B cell (primary cell): ENCODE data around the gene ATXN1. TPM values are rescaled to one million over a fixed set of nuclear protein-coding genes. Genes with fewer than 3 reads are reported as not detected.

Experiments used
- ATAC-seq: fragments of 200-7000 bp; cut with Tn5 transposase; one replicate; pipeline ENCODE4 v1.10.0; 2021; ENCODE audit warnings: low read depth, mild to moderate bottlenecking, moderate number of reproducible peaks, moderate library complexity
- CTCF ChIA-PET: fragments of 350-600 bp; sonication (Branson Sonifier 250); formaldehyde crosslinking; loops from one replicate; lab custom pipeline; 2021; ENCODE audit warnings: antibody characterized with exemption, inconsistent platforms; lab: Charles Lee
- POLR2A ChIA-PET: fragments of 350-600 bp; sonication (Branson Sonifier 250); formaldehyde crosslinking; loops from one replicate; lab custom pipeline; 2021; ENCODE audit warnings: antibody characterized with exemption; lab: Charles Lee
- DNase-seq: peaks from one replicate; pipeline ENCODE4 v3.0.0; 2013
- H2AFZ ChIP-seq: 2 replicates; pipeline ENCODE4 v1.6.1; 2012; ENCODE audit warnings: mild to moderate bottlenecking, low read depth, low read length; ENCODE audit not compliant: insufficient read depth, poor library complexity, severe bottlenecking
- H3K27ac ChIP-seq, 2 donors: 1 replicate in 1 of 2; 2 replicates in 1 of 2; pipeline ENCODE4 v1.5.1; 2012 to 2013; ENCODE audit warnings: low read length in 2 of 2, mild to moderate bottlenecking in 2 of 2, moderate library complexity in 1 of 2
- H3K27me3 ChIP-seq, 4 experiments: fragments of 200-600 bp in 1 of 4; sonication (generic) in 1 of 4; replicated peaks in 1 of 4; 1 replicate in 2 of 4; 2 replicates in 2 of 4; pipeline versions ENCODE4 v1.6.1 to v1.7.0; 2013 to 2016; ENCODE audit warnings: low read length in 3 of 4, mild to moderate bottlenecking in 2 of 4, mixed read lengths in 1 of 4, moderate library complexity in 1 of 4; ENCODE audit not compliant: insufficient read depth in 4 of 4, control insufficient read depth in 3 of 4; ENCODE audit errors: control extremely low read depth in 1 of 4
- H3K36me3 ChIP-seq, 2 experiments: replicated peaks in 1 of 2; 1 replicate in 1 of 2; 2 replicates in 1 of 2; pipeline versions ENCODE4 v1.6.1 to v1.7.1; 2013; ENCODE audit warnings: low read length in 1 of 2; ENCODE audit not compliant: insufficient read depth in 2 of 2, control insufficient read depth in 1 of 2; ENCODE audit errors: control extremely low read depth in 1 of 2, extremely low read depth in 1 of 2
- H3K4me1 ChIP-seq, 2 donors: fragments of 200-600 bp in 1 of 2; sonication (generic) in 1 of 2; 1 replicate in 1 of 2; 2 replicates in 1 of 2; pipeline versions ENCODE4 v1.5.1 to v1.6.1; 2013 to 2017; ENCODE audit warnings: low read length in 2 of 2; ENCODE audit not compliant: control insufficient read depth in 2 of 2, insufficient read depth in 2 of 2
- H3K4me2 ChIP-seq: replicated peaks from 2 replicates; pipeline ENCODE3; 2012; ENCODE audit warnings: mild to moderate bottlenecking, low read depth, low read length; ENCODE audit not compliant: poor library complexity, severe bottlenecking
- H3K4me3 ChIP-seq, 5 experiments: fragments of 200-600 bp in 1 of 5; sonication (generic) in 1 of 5; 1 replicate in 3 of 5; 2 replicates in 2 of 5; pipeline versions ENCODE4 v1.5.1 to v1.7.0; 2011 to 2016; ENCODE audit warnings: low read length in 4 of 5, mild to moderate bottlenecking in 4 of 5, low read depth in 2 of 5, control low read depth in 1 of 5, moderate library complexity in 1 of 5; ENCODE audit not compliant: insufficient read depth in 1 of 5; ENCODE audit errors: control extremely low read depth in 1 of 5, extremely low read depth in 1 of 5
- H3K79me2 ChIP-seq: fragments of 200-600 bp; sonication (generic); one replicate; pipeline ENCODE4 v1.6.0; 2016; ENCODE audit warnings: low read length; ENCODE audit not compliant: control insufficient read depth, insufficient read depth
- H3K9ac ChIP-seq: fragments of 200-600 bp; sonication (generic); 2 replicates; pipeline ENCODE4 v1.6.1; 2017; ENCODE audit warnings: mild to moderate bottlenecking, low read length, moderate library complexity
- H3K9me3 ChIP-seq, 3 donors: one replicate each; pipeline versions ENCODE4 v1.6.1 to v1.7.1; 2013; ENCODE audit warnings: low read length in 2 of 3; ENCODE audit not compliant: control insufficient read depth in 2 of 3, insufficient read depth in 1 of 3; ENCODE audit errors: control extremely low read depth in 1 of 3
- H4K20me1 ChIP-seq: 2 replicates; pipeline ENCODE4 v1.6.0; 2012; ENCODE audit warnings: mild to moderate bottlenecking, low read length; ENCODE audit not compliant: insufficient read depth, control insufficient read depth, poor library complexity, severe bottlenecking
- H3K27ac Mint-ChIP-seq: one replicate; pipeline ENCODE4 v1.8.0; 2021; ENCODE audit warnings: mixed read lengths
- H3K27me3 Mint-ChIP-seq: one replicate; pipeline ENCODE4 v1.8.0; 2021; ENCODE audit warnings: mixed read lengths
- H3K4me1 Mint-ChIP-seq: one replicate; pipeline ENCODE4 v1.8.0; 2021; ENCODE audit warnings: mixed read lengths
- H3K4me3 Mint-ChIP-seq: one replicate; pipeline ENCODE4 v1.8.0; 2021; ENCODE audit warnings: mixed read lengths
- H3K9me3 Mint-ChIP-seq: one replicate; pipeline ENCODE4 v1.8.0; 2022; ENCODE audit warnings: mixed read lengths; ENCODE audit not compliant: insufficient read depth
- EZH2 ChIP-seq: IDR thresholded peaks from 2 replicates; pipeline ENCODE4 v1.6.1; 2012; ENCODE audit warnings: borderline replicate concordance, low read depth, mild to moderate bottlenecking, moderate library complexity, low read length; ENCODE audit not compliant: insufficient read depth, poor library complexity, severe bottlenecking
- WGBS: methylation state at CpG from one replicate; pipeline ENCODE4 v1.1.5; 2013; ENCODE audit warnings: missing lambda C conversion rate; ENCODE audit not compliant: insufficient coverage; 5-methylcytosine and 5-hydroxymethylcytosine counted together
- intact Hi-C: fragments of 100-400 bp; cut with micrococcal nuclease; formaldehyde crosslinking; loops from one replicate; pipeline ENCODE4 v1.10.0; 2022
- polyA plus RNA-seq: library from polyadenylated mRNA; depleted of rRNA; stranded (reverse); fragments of >200 nt; gene quantifications from 2 replicates; pipeline ENCODE4 v1.2.3, GENCODE V29; 2012
- total RNA-seq, 2 donors: library from RNA; stranded (reverse); fragments of 120-200 nt in 1 of 2; gene quantifications; 1 replicate in 1 of 2; 2 replicates in 1 of 2; pipeline versions ENCODE4 v1.2.3 to v1.2.4, GENCODE V29; 2013 to 2022
- TF ChIP-seq, protein P1 (sequence below): fragments of 200-600 bp; IDR thresholded peaks from one replicate; pipeline ENCODE4 v1.8.0; 2022; ENCODE audit warnings: antibody characterized with exemption, mild to moderate bottlenecking

Gene ATXN1
- total and polyA plus RNA-seq, 2 donors (not counting 1 experiment from before 2014, with no cell fraction given) = 5.7 to 63.8 TPM

DNA sequence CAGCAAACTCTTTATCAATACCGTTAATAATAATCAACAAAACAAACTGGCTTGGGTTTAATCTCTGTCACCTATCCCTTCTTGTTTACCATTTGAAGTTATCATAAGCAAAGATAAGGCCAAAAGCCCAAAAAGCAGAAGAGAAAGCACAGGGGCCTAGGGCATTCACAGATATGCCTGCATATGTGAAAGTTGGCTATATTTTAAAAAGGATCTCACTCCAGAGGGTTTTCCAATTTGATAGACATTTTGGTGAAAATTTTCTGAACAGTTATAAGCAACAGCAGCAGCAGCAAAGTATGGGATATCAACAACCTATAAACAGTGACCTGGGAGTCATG, 101.1 kb downstream of the ATXN1 start:
- H3K27ac ChIP-seq = no peak overlapping the region
- Mint-ChIP-seq H3K9me3 (peaks cover 5% of the 10 kb centered on the region), H3K27me3 (no peaks in the 10 kb centered on the region), H3K4me3 (peak overlapping the region; percentile 60), H3K27ac (peak overlapping the region; percentile 64), H3K4me1 (peaks cover 31% of the 10 kb centered on the region)
- peaks cover 0 to 16% of the 10 kb centered on the region in 2 donors for H3K4me1 ChIP-seq
- H3K9ac ChIP-seq = no peak overlapping the region
- no peak for ATAC-seq
- intact Hi-C loops = no loop called here
- no peaks in the 10 kb centered on the region for H4K20me1 ChIP-seq
- ChIA-PET CTCF (interaction anchor here (1.0 kb wide), 1 partner anchor 10 kb away, joined by 3 read pairs; no protein-coding TSS in a partner anchor), POLR2A (interaction anchor here (0.6 kb wide), 1 partner anchor 101 kb away, joined by 9 read pairs; the partner anchor contains the start of gene ATXN1)
- peak; percentile 13 for DNase-seq
- H3K4me2 ChIP-seq = peak overlapping the region; percentile 21
- WGBS = 20% methylated on average over 1 of the region's 1 CpG
- H3K36me3 ChIP-seq = no peaks in the 10 kb centered on the region
- H3K79me2 ChIP-seq = no peaks in the 10 kb centered on the region
- no peak overlapping the region for H2AFZ ChIP-seq
- no peaks in the 10 kb centered on the region for H3K27me3 ChIP-seq
- no peak for TF ChIP-seq EZH2
- TF ChIP-seq, protein P1, sequence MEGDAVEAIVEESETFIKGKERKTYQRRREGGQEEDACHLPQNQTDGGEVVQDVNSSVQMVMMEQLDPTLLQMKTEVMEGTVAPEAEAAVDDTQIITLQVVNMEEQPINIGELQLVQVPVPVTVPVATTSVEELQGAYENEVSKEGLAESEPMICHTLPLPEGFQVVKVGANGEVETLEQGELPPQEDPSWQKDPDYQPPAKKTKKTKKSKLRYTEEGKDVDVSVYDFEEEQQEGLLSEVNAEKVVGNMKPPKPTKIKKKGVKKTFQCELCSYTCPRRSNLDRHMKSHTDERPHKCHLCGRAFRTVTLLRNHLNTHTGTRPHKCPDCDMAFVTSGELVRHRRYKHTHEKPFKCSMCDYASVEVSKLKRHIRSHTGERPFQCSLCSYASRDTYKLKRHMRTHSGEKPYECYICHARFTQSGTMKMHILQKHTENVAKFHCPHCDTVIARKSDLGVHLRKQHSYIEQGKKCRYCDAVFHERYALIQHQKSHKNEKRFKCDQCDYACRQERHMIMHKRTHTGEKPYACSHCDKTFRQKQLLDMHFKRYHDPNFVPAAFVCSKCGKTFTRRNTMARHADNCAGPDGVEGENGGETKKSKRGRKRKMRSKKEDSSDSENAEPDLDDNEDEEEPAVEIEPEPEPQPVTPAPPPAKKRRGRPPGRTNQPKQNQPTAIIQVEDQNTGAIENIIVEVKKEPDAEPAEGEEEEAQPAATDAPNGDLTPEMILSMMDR = no peak
- no peak overlapping the region for H3K4me3 ChIP-seq
- peaks cover 3 to 10% (median 4%) of the 10 kb centered on the region in 3 donors for H3K9me3 ChIP-seq

DNA sequence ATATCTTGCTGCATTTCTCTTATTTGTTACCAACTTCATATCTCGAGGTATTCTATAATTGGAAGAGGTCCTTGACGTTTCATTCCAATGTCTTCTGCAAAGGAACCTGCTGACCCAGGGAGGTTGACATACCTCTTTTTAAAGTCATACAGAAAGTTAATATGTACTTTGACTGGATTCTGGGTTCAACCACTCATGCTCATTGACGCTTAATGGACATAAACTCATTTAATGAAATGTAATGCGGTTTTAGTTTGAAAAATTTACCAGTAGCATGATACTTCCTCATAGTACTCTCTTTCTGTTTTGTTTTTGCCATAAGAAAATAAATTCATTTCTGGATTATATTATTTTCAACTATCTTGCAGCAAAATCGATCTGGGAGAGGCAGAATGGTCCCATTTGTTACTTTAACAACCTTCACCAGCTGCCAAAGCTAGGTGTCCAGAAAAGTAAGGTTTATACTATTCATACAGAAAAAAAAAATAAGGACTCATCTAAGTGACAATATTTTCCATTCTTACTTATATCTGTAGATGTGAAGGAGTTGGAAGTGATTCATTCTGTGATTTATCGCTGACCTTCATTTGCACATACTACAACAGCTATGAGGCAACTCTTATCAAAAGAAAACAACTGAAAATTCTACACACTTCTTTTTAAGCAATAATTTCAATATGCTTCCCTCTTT, 101.6 kb downstream of the ATXN1 start:
- Histone ChIP-seq H3K4me2 (peak overlapping the region; percentile 21), H3K27ac (peak overlapping the region in 1 of 2 donors; percentile 4), H3K9me3 (peaks cover 3 to 10% (median 4%) of the 10 kb centered on the region in 3 donors), H3K9ac (no peak overlapping the region), H3K79me2 (no peaks in the 10 kb centered on the region), H2AFZ (no peak overlapping the region), H3K4me1 (peaks cover 0 to 16% of the 10 kb centered on the region in 2 donors), H4K20me1 (no peaks in the 10 kb centered on the region), H3K36me3 (no peaks in the 10 kb centered on the region), H3K4me3 (no peak overlapping the region), H3K27me3 (no peaks in the 10 kb centered on the region)
- ChIA-PET POLR2A (interaction anchor here (0.6 kb wide), 1 partner anchor 102 kb away, joined by 9 read pairs; the partner anchor contains the start of gene ATXN1), CTCF (interaction anchor here (1.0 kb wide), 1 partner anchor 10 kb away, joined by 3 read pairs; no protein-coding TSS in a partner anchor)
- ATAC-seq = no peak
- no peak for DNase-seq
- intact Hi-C loops = no loop called here
- H3K9me3 Mint-ChIP-seq = peaks cover 5% of the 10 kb centered on the region
- H3K27me3 Mint-ChIP-seq = no peaks in the 10 kb centered on the region
- no CpG with 5 or more reads among the region's 6 CpGs for WGBS
- no peak for TF ChIP-seq EZH2
- TF ChIP-seq, protein P1 = no peak
- peak overlapping the region; percentile 60 for H3K4me3 Mint-ChIP-seq
- peak overlapping the region; percentile 64 for H3K27ac Mint-ChIP-seq
- peaks cover 31% of the 10 kb centered on the region for H3K4me1 Mint-ChIP-seq
